NCI-H1694 (cell line): ENCODE measurements around the gene ESRRA.

Experiments
- DNase-seq: peaks from one replicate; lab custom pipeline; 2025; lab: John Stamatoyannopoulos, UW

ESRRA gene

GRCh38 chr11:64333556-64333955, 28.2 kb downstream of the ESRRA start:
- DNase-seq: no peak

- DNase-seq: peak; percentile 95
Observed at GRCh38 chr11:64334764-64335735, 29.7 kb downstream of the ESRRA start.

- no peak for DNase-seq
Observed at GRCh38 chr11:64337538-64338249, 32.4 kb downstream of the ESRRA start.

GRCh38 chr11:64338716-64339115, 33.4 kb downstream of the ESRRA start:
- DNase-seq: no peak

GRCh38 chr11:64339286-64339685, 34.0 kb downstream of the ESRRA start:
- no peak for DNase-seq

- no peak for DNase-seq
Observed at GRCh38 chr11:64339754-64340408, 34.6 kb downstream of the ESRRA start, which contains the start of gene CCDC88B. Gene CCDC88B, plus strand, starts transcription at chr11:64340204. Its CDS starts 63 bp downstream, at chr11:64340267.

- no peak for DNase-seq
Observed at GRCh38 chr11:64340671-64341335, 35.5 kb downstream of the ESRRA start.

GRCh38 chr11:64341429-64341828, 36.1 kb downstream of the ESRRA start:
- no peak for DNase-seq

- peak; percentile 58 for DNase-seq
Observed at GRCh38 chr11:64341851-64342791, 36.8 kb downstream of the ESRRA start.

- no peak for DNase-seq
Observed at GRCh38 chr11:64342869-64343745, 37.8 kb downstream of the ESRRA start.

GRCh38 chr11:64343767-64344559, 38.6 kb downstream of the ESRRA start:
- DNase-seq: peak; percentile 8

GRCh38 chr11:64344787-64345186, 39.5 kb downstream of the ESRRA start:
- no peak for DNase-seq

GRCh38 chr11:64347193-64347867, 42.0 kb downstream of the ESRRA start:
- DNase-seq: no peak

- no peak for DNase-seq
Observed at GRCh38 chr11:64348383-64349024, 43.2 kb downstream of the ESRRA start.

- no peak for DNase-seq
Observed at GRCh38 chr11:64349025-64349387, 43.7 kb downstream of the ESRRA start.

GRCh38 chr11:64349404-64349803, 44.1 kb downstream of the ESRRA start:
- DNase-seq: no peak

- DNase-seq: no peak
Observed at GRCh38 chr11:64351136-64351631, 45.9 kb downstream of the ESRRA start.
